ENCODE results near the gene IFITM5. TPM values are rescaled to one million over a fixed set of nuclear protein-coding genes. Genes with fewer than 3 reads are reported as not detected.
A peak's percentile ranks its signal among the peaks of the same experiment; 100 is the strongest.
"Not testable (repeated sequence)": the region's sequence is repeated elsewhere in the genome, so short reads cannot be mapped to it uniquely, and the experiment has no call there.

Gene IFITM5
- not detected for total RNA-seq

- H3K27ac Mint-ChIP-seq = peak within 1 kb of the TSS; percentile 89
- H3K9me3 Mint-ChIP-seq = peaks cover 1% of the 10 kb centered on the region
- peaks cover 50% of the 10 kb centered on the region for H3K4me1 Mint-ChIP-seq
- H3K36me3 Mint-ChIP-seq = peaks cover 5% of the 10 kb centered on the region
- peaks cover 15% of the 10 kb centered on the region for H3K27me3 Mint-ChIP-seq
- peak; percentile 18 for DNase-seq
- no peak within 1 kb of the TSS for H3K4me3 Mint-ChIP-seq
Observed at GRCh38 chr11:299081-299891, at the start of gene IFITM5. Gene IFITM5 (minus strand): TSS chr11:299526. CDS start chr11:299490, 36 bp downstream.

- no peaks in the 10 kb centered on the region for H3K27me3 Mint-ChIP-seq
- DNase-seq = no peak
- no peak overlapping the region for H3K27ac Mint-ChIP-seq
- no peak overlapping the region for H3K4me3 Mint-ChIP-seq
- peaks cover 17% of the 10 kb centered on the region for H3K4me1 Mint-ChIP-seq
- H3K9me3 Mint-ChIP-seq = no peaks in the 10 kb centered on the region
- H3K36me3 Mint-ChIP-seq = peaks cover 1% of the 10 kb centered on the region
Observed at GRCh38 chr11:346529-346928, 47.2 kb upstream of the IFITM5 start.

- Mint-ChIP-seq H3K36me3 (peaks cover 2% of the 10 kb centered on the region), H3K27me3 (no peaks in the 10 kb centered on the region), H3K4me1 (peaks cover 11% of the 10 kb centered on the region), H3K27ac (no peak overlapping the region), H3K4me3 (no peak overlapping the region), H3K9me3 (no peaks in the 10 kb centered on the region)
- no peak for DNase-seq
Observed at GRCh38 chr11:344836-345578, 45.7 kb upstream of the IFITM5 start.

DNA sequence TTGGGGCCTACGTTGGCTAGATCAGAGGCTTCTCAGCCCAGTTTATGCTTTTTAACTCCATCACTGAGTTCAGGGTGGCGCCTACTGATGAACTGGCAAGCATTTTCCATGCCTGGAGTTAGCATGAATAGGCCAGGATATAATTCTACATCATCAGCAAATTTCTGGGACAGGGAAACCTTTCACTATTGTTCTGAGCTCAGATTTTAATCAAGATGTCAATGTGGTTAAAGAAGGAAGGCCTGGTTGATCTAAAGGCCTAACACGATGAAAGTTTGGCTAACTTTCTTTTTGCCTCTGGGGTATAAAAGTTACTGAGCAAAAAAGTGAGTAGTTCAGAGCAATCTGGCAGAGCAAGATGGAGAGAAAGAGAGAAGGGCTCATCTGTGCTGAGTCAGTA, 43.0 kb upstream of the IFITM5 start:
- Mint-ChIP-seq H3K36me3 (peaks cover 2% of the 10 kb centered on the region), H3K4me1 (peaks cover 11% of the 10 kb centered on the region), H3K9me3 (no peaks in the 10 kb centered on the region), H3K27me3 (no peaks in the 10 kb centered on the region), H3K4me3 (no peak overlapping the region), H3K27ac (no peak overlapping the region)
- no peak for DNase-seq

GRCh38 chr11:340539-341512, 41.5 kb upstream of the IFITM5 start:
- peaks cover 22% of the 10 kb centered on the region for H3K4me1 Mint-ChIP-seq
- peaks cover 2% of the 10 kb centered on the region for H3K36me3 Mint-ChIP-seq
- no peaks in the 10 kb centered on the region for H3K27me3 Mint-ChIP-seq

DNA sequence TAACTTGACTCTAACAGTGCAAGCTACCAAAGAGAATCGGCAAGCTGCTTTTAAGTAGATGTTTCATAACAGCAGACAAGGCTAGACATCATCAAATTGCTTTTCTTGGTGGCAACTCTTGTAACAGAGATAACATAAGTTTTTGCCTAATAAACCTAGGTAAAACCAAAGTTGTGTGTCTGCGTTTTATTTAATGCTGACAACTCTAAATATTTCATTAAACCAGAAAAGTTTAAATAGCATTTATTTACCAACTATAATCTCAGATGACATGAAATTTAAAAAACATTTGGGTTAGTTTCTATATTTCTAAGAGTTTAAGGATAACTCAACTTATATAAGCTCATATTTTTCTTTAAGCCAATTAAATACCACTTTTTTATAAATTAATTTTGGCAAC, 40.6 kb upstream of the IFITM5 start:
- H3K4me3 Mint-ChIP-seq = no peak overlapping the region
- H3K36me3 Mint-ChIP-seq = peaks cover 2% of the 10 kb centered on the region
- no peak for DNase-seq
- no peak overlapping the region for H3K27ac Mint-ChIP-seq
- H3K27me3 Mint-ChIP-seq = no peaks in the 10 kb centered on the region
- H3K9me3 Mint-ChIP-seq = no peaks in the 10 kb centered on the region
- H3K4me1 Mint-ChIP-seq = peaks cover 26% of the 10 kb centered on the region

More at GRCh38 chr11:340539-341512, 41.5 kb upstream of the IFITM5 start:
- Mint-ChIP-seq H3K4me3 (no peak overlapping the region), H3K27ac (no peak overlapping the region), H3K9me3 (no peaks in the 10 kb centered on the region)
- DNase-seq = no peak

DNA sequence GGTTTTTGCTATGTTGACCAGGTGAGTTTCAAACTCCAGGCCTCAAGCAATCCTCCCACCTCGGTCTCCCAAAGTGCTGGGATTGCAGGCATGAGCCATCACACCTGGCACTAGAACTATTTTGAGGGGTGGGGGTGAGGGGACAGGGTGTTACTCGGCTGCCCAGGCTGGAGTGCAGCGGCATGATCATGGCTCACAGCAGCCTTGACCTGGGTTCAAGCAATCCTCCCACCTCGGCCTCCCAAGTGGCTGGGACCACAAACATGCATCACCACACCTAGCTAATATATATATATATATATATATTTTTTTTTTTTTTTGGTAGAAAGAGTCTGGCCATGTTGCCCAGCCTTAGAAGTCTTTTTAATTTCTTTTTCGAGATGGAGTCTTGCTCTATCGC, 38.4 kb upstream of the IFITM5 start:
- H3K9me3 Mint-ChIP-seq = no peaks in the 10 kb centered on the region
- no peak overlapping the region for H3K4me3 Mint-ChIP-seq
- H3K4me1 Mint-ChIP-seq = peaks cover 29% of the 10 kb centered on the region
- DNase-seq = no peak
- H3K27ac Mint-ChIP-seq = no peak overlapping the region
- no peaks in the 10 kb centered on the region for H3K27me3 Mint-ChIP-seq
- H3K36me3 Mint-ChIP-seq = peaks cover 2% of the 10 kb centered on the region

- no peak overlapping the region for H3K27ac Mint-ChIP-seq
- H3K9me3 Mint-ChIP-seq = no peaks in the 10 kb centered on the region
- H3K36me3 Mint-ChIP-seq = peaks cover 4% of the 10 kb centered on the region
- DNase-seq = no peak
- H3K4me3 Mint-ChIP-seq = no peak overlapping the region
- H3K4me1 Mint-ChIP-seq = peaks cover 33% of the 10 kb centered on the region
- H3K27me3 Mint-ChIP-seq = no peaks in the 10 kb centered on the region
Observed at GRCh38 chr11:336659-337198, 37.4 kb upstream of the IFITM5 start.

GRCh38 chr11:335779-336658, 36.7 kb upstream of the IFITM5 start:
- no peak for DNase-seq
- peaks cover 3% of the 10 kb centered on the region for H3K36me3 Mint-ChIP-seq
- peaks cover 2% of the 10 kb centered on the region for H3K27me3 Mint-ChIP-seq
- no peak overlapping the region for H3K4me3 Mint-ChIP-seq
- H3K27ac Mint-ChIP-seq = no peak overlapping the region
- no peaks in the 10 kb centered on the region for H3K9me3 Mint-ChIP-seq
- peaks cover 34% of the 10 kb centered on the region for H3K4me1 Mint-ChIP-seq

DNA sequence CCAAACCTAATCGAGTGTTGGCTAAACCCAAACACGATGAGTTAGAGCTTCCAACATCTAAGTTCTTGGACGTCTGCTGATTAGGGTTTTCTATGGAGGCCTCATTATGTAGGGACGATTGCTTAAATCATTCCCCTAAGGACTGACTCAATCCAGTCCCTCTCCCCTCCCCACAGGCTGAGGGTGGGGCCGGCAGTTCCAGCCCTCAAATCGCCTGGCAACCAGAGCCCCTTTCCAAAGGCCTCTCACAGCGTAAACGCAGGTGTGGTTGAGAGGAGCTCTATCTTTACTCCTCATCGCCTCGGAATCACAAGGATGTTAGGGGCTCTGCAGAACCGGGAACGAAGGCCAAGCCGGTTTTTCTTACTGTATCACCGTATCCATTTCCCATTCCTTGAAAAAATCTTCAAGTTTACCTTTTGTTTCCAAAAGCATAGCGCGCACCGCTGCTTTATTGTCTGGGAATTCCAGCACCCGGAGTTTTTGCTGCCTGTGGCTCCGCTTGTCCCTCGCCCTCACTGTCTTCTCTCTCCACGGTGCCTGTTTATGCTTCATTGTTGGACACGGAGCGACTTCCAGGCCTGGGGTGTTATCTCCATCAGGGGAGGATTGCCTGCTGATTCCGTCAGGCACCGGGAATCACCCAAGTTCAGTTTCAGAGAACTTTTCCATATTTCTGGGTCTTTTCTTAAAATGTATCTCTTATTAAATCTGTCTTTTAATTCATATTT, 35.1 kb upstream of the IFITM5 start:
- H3K27me3 Mint-ChIP-seq = peaks cover 4% of the 10 kb centered on the region
- peaks cover 7% of the 10 kb centered on the region for H3K36me3 Mint-ChIP-seq
- no peak overlapping the region for H3K4me3 Mint-ChIP-seq
- peaks cover 47% of the 10 kb centered on the region for H3K4me1 Mint-ChIP-seq
- peaks cover 3% of the 10 kb centered on the region for H3K9me3 Mint-ChIP-seq
- no peak overlapping the region for H3K27ac Mint-ChIP-seq
- no peak for DNase-seq

DNA sequence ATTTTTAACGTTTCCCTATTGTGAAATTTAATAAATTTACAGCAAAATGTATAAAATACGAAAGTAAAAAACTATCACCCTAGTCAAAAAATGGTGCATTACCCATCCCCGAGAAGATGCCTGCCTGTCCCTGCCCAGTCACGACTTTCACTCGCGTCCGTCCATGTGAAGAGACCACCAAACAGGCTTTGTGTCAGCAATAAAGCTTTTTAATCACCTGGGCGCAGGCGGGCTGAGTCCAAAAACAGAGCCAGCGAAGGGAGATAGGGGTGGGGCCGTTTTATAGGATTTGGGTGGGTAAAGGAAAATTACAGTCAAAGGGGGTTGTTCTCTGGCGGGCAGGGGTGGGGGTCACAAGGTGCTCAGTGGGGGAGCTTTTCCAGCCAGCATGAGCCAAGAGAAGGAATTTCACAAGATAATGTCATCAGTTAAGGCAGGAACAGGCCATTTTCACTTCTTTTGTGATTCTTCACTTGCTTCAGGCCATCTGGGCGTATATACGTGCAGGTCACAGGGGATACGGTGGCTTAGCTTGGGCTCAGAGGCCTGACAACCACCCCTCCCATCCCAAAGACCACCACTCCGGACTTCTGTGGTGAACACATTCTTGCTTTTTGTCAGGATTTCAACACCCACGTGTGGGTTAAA, 34.4 kb upstream of the IFITM5 start:
- H3K4me1 Mint-ChIP-seq = peaks cover 54% of the 10 kb centered on the region

GRCh38 chr11:332651-333480, 33.5 kb upstream of the IFITM5 start:
- Mint-ChIP-seq H3K9me3 (peaks cover 8% of the 10 kb centered on the region), H3K36me3 (peaks cover 11% of the 10 kb centered on the region), H3K4me3 (no peak overlapping the region), H3K27me3 (peaks cover 4% of the 10 kb centered on the region), H3K4me1 (peaks cover 56% of the 10 kb centered on the region), H3K27ac (peak overlapping the region; percentile 16)
- no peak for DNase-seq

More for the DNA sequence above, 34.4 kb upstream of the IFITM5 start:
- H3K36me3 Mint-ChIP-seq = peaks cover 11% of the 10 kb centered on the region
- not testable (repeated sequence) for H3K27me3 Mint-ChIP-seq, H3K9me3 Mint-ChIP-seq, DNase-seq, H3K27ac Mint-ChIP-seq, H3K4me3 Mint-ChIP-seq
